ENCODE measurements around the gene RXFP3.

GRCh38 chr5:33966805-33967204 lies 30.6 kb downstream of the RXFP3 start:
- TF ChIP-seq CTCF (IDR thresholded peaks at IDR 0.05; ENCODE audit: low read depth, low read length, poor library complexity, severe bottlenecking) (no peak), EZH2phosphoT487 (IDR thresholded peaks at IDR 0.05; ENCODE audit: borderline replicate concordance, low read length) (no peak)

Data from DOHH2 (cell line).